Mucosa of gallbladder (tissue), 1 donor: ENCODE measurements around the gene ZNF562. TPM values are rescaled to one million over a fixed set of nuclear protein-coding genes. Genes with fewer than 3 reads are reported as not detected.
"Not testable (repeated sequence)": the region's sequence is repeated elsewhere in the genome, so short reads cannot be mapped to it uniquely, and the experiment has no call there.

ENCODE experiments used
- DNase-seq: peaks from one replicate; pipeline ENCODE4 v3.0.0-alpha.2; 2020; ENCODE audit warnings: low spot score
- total RNA-seq: library from RNA; stranded (reverse); gene quantifications from one replicate; pipeline ENCODE4 v1.2.1, GENCODE V29; 2021
- donor health status: DM: no; HTN: no; CAD: no.

The ZNF562 gene
- 34.5 TPM for total RNA-seq

DNA sequence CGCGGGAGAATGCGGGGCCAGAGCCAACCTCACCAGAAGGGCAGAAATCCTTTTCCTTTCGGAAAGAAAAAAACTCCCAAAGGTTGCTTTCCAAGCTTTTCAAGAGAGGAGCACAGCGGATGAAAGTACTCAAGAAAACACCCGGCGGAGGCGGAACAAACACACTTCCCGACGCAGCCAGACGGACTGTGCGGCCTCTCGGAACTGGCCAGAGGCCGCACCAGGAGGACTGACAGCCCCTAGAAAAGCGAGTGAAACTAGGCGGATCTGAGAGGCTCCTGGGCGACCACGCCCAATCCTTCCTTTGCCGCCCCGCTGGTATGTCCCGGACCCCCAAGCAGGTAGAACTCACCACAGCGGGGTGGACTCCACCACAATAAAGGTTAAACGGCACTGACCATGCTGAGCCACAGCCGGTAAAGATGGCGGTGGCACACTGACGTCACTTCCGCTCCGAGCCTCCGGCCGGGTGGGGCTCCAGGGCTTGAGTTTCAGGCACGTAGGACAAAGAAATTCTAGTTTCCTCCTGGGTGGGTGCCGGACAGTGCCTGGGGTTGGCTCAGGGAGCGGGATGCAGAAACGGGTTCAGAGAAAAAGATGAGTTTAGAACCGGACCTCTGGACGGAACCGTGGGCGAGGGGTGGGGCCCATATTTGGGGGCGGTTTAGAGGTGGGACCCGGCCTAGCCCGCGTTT, at the start of gene ZNF562:
Gene ZNF562 (minus strand): TSS at position 438 of the 695 bp plus-strand sequence. CDS start 14,356 bp downstream, outside the sequence.
- peak; percentile 89 for DNase-seq

- no peak for DNase-seq
These were observed 49.3 kb upstream of the ZNF562 start for GRCh38 chr19:9724157-9724556.

- DNase-seq: no peak
These were observed 47.0 kb upstream of the ZNF562 start for GRCh38 chr19:9721861-9722260.

DNA sequence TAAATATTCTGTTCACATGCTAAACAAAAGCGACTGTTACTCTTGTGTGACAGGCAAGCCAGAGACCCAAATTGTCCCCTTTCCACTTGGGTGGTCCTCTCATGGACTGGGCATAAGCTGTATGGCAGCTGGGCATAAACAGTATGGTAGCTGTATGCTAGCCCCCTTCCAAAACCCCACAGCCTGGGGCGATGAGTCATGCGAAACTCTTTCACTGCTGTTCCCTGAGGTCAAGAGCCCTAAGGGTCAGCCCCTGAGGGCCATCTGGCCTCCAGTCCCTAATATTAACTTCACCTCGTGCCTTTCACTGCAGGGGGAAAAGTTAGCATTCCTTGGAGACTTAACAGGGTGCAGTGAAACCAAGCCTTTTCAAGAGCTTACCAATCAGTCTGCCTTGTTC, 45.6 kb upstream of the ZNF562 start:
- no peak for DNase-seq

- no peak for DNase-seq
These were observed 36.9 kb upstream of the ZNF562 start for GRCh38 chr19:9711815-9712214.

DNA sequence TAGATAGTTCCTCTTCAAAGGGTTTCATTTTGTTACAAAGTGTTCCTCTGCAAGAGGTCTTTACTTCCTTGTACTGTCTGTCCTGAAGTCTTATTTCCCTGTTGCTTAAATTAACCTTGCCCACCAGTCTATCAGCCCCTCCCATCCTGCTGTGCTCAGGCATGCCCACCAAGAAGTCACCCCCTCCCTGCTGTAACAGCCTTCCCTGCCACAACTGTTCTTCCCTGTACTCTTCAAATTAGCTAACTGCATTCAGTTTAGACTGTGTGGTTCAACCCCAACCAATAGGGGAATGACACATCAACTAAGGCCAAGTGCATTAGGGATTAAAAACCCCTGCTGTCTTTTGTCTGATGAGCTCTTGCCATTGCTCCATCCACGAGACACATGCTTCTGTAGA, 34.4 kb upstream of the ZNF562 start:
- DNase-seq: no peak

- DNase-seq: no peak
These were observed 30.9 kb upstream of the ZNF562 start for GRCh38 chr19:9705836-9706235.

GRCh38 chr19:9702186-9702585, 27.3 kb upstream of the ZNF562 start:
- no peak for DNase-seq

- no peak for DNase-seq
These were observed 25.5 kb upstream of the ZNF562 start for GRCh38 chr19:9700229-9700981.

- DNase-seq: not testable (repeated sequence)
These were observed 15.4 kb upstream of the ZNF562 start for GRCh38 chr19:9690301-9690700.

- DNase-seq: not testable (repeated sequence)
These were observed 5.1 kb upstream of the ZNF562 start for GRCh38 chr19:9679996-9680395.

GRCh38 chr19:9675358-9675901, 530 bp upstream of the ZNF562 start:
- DNase-seq: not testable (repeated sequence)

DNA sequence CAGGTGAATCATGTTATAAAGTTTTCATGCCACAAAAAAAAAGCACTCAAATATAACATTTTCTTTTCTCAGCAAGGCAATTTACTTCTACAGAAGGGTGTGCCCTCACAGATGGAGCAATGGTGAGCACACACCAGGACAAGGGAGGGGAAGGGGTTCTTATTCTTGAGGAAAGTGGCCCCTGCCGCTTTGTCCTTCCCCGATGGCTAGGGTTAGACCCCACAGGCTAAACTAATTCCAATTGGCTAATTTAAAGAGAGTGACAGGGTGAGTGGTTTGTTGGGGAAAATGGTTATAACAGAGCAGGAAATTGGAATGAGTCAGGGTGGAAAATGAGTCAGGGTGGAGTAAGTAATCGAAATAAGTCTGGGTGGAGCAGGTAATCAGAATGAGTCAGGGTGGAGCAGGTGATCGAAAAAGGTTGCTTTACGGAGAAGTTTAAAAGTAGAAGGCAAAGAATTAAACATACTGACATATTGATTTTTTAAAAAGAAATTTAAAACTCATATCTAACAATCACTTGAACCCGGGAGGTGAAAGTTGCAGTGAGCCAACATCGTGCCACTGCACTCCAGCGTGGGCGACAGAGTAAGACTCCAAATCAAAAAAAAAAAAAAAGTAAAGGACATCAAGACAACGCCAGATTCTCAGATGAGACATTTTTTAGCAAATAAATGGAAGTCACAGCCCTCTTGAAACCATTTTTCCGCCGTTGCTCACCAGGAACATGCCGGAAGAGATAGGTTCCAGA, 813 bp downstream of the ZNF562 start:
- DNase-seq: no peak

DNA sequence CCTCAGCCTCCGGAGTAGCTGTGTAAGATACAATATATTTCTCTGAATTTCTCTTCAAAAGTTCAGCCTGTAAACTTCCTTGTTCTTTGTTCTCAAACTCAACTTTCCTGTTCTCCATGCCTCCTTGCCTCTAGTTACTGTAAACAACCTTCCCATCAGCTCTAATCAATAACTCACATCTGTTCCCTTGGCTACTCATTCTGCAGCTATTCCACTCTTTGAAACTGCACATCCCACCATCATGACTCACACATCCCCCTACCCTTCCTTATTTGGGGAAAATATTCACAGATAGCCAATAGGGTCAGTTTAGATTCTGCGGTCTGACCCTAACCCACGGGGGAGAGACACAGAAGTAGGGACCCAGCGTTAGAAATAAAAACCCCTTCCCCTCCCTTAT, 2.0 kb downstream of the ZNF562 start:
- DNase-seq: no peak

GRCh38 chr19:9671655-9672054, 3.2 kb downstream of the ZNF562 start:
- no peak for DNase-seq

- no peak for DNase-seq
These were observed 6.4 kb downstream of the ZNF562 start for GRCh38 chr19:9668544-9668943.

GRCh38 chr19:9667898-9668297, 7.0 kb downstream of the ZNF562 start:
- no peak for DNase-seq

GRCh38 chr19:9658769-9659168, 16.1 kb downstream of the ZNF562 start:
- no peak for DNase-seq

GRCh38 chr19:9653066-9653555, 21.8 kb downstream of the ZNF562 start:
- DNase-seq: not testable (repeated sequence)

DNA sequence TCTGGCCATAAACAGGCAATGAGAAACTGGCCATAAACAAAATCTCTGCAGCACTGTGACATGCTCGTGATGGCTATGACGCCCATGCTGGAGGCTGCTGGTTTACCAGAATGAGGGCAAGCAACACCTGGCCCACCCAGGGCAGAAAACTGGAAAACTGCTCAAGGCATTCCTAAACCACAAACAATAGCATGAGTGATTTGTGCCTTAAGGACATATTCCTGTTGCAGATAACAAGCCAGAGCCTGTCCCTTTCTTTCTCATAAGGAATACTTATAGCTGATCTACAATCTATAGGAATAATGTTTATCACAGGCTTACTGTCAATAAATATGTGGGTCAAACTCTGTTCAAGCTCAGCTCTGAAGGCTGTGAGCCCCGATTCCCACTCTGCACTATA, 23.4 kb downstream of the ZNF562 start:
- DNase-seq: not testable (repeated sequence)

DNA sequence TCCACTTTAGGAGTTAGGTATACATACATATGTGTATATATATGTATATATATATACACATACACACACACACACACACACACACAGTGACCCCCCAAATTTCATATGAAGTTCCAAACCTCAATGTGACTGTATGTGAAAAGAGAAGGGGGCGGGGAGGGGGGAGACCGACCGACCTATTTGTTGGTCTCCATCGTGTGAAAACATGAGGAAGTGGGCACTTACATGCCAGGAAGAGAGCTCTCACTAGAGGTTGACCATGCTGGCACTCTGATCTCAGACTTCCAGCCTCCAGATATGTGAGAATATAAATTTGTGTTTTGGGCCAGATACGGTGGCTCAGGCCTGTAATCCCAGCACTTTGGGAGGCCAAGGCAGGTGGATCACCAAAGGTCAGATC, 24.6 kb downstream of the ZNF562 start:
- no peak for DNase-seq

DNA sequence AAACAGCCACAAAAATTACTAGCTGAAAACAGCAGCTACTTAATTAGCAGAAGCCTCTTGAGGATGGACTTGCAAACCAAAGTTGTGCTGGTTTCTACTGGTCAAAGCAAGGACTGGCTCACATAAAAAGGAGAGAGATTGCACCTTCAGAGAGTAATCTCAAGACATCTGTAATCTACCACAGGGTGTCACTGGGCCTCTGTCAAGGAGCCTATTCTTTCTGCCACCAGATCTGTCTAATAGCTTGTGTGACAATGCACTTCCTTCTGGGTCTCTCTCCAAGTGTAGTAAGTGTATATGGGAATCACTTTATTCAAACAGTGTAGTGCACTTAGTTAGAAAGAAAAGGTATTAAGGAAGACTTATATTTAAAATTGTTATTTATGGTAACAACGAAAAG, 29.4 kb downstream of the ZNF562 start:
- DNase-seq: no peak
